ENCODE data around the gene ERGIC1. TPM values are rescaled to one million over a fixed set of nuclear protein-coding genes. Genes with fewer than 3 reads are reported as not detected.
"Not testable (repeated sequence)": the region's sequence is repeated elsewhere in the genome, so short reads cannot be mapped to it uniquely, and the experiment has no call there.

Gene ERGIC1
- total RNA-seq, 1 experiment from 2014 or later, result 89.8 TPM

GRCh38 chr5:172864171-172864570, 30.1 kb downstream of the ERGIC1 start:
- POLR2A ChIA-PET; ATAC-seq; H3K27me3 Mint-ChIP-seq (ENCODE audit: low read depth); DNase-seq (ENCODE audit: low spot score); H3K36me3 Mint-ChIP-seq; H3K4me3 Mint-ChIP-seq; CTCF ChIA-PET; H3K9me3 Mint-ChIP-seq: not testable (repeated sequence)
- peak overlapping the region; percentile 70; the same call in 1 of the 2 replicates for H3K27ac Mint-ChIP-seq
- peaks cover 65% of the 10 kb centered on the region for H3K4me1 Mint-ChIP-seq

GRCh38 chr5:172864747-172865146, 30.7 kb downstream of the ERGIC1 start:
- ChIA-PET CTCF (no interaction called here), POLR2A (no interaction called here)
- TF ChIP-seq NR2C2 (CRISPR knock-in tag; IDR thresholded peaks at IDR 0.05) (no peak), GTF2I (CRISPR knock-in tag; conservative IDR thresholded peaks at IDR 0.05) (no peak), EMX1 (CRISPR knock-in tag; IDR thresholded peaks at IDR 0.05) (no peak), GRHL2 (CRISPR knock-in tag; IDR thresholded peaks at IDR 0.05; ENCODE audit: insufficient replicate concordance, severe bottlenecking) (no peak), SOX15 (CRISPR knock-in tag; IDR thresholded peaks at IDR 0.05) (no peak), USF1 (CRISPR knock-in tag; IDR thresholded peaks at IDR 0.05) (no peak), ZNF263 (CRISPR knock-in tag; IDR thresholded peaks at IDR 0.05; ENCODE audit: low read depth) (no peak), IRF1 (CRISPR knock-in tag; IDR thresholded peaks at IDR 0.05) (no peak)
- ATAC-seq (no peak), DNase-seq (ENCODE audit: low spot score) (no peak)
- H3K36me3 Mint-ChIP-seq, result no peaks in the 10 kb centered on the region
- H3K4me1 Mint-ChIP-seq, result peaks cover 65% of the 10 kb centered on the region
- no peaks in the 10 kb centered on the region for H3K27me3 Mint-ChIP-seq (ENCODE audit: low read depth)
- H3K9me3 Mint-ChIP-seq, result no peaks in the 10 kb centered on the region
- no peak overlapping the region for H3K27ac Mint-ChIP-seq
- H3K4me3 Mint-ChIP-seq, result no peak overlapping the region

- H3K4me1 Mint-ChIP-seq, result peaks cover 63% of the 10 kb centered on the region
- ChIA-PET POLR2A (no interaction called here), CTCF (interaction anchor here (0.8 to 1.1 kb wide), 4 partner anchors 16 to 149 kb away, joined by 3 read pairs; no protein-coding TSS in a partner anchor)
- no peaks in the 10 kb centered on the region for H3K27me3 Mint-ChIP-seq (ENCODE audit: low read depth)
- no peaks in the 10 kb centered on the region for H3K36me3 Mint-ChIP-seq
- ATAC-seq (no peak), DNase-seq (ENCODE audit: low spot score) (no peak)
- TF ChIP-seq IRF1 (CRISPR knock-in tag; IDR thresholded peaks at IDR 0.05) (no peak), GABPB1 (CRISPR knock-in tag; IDR thresholded peaks at IDR 0.05) (no peak), USF1 (CRISPR knock-in tag; IDR thresholded peaks at IDR 0.05) (no peak), ATF1 (CRISPR knock-in tag; IDR thresholded peaks at IDR 0.05) (no peak), USF2 (CRISPR knock-in tag; IDR thresholded peaks at IDR 0.05) (no peak), ZNF281 (CRISPR knock-in tag; IDR thresholded peaks at IDR 0.05) (no peak), ETV6 (CRISPR knock-in tag; IDR thresholded peaks at IDR 0.05) (no peak), FOXJ3 (CRISPR knock-in tag; IDR thresholded peaks at IDR 0.05; ENCODE audit: borderline replicate concordance) (no peak), E2F1 (CRISPR knock-in tag; IDR thresholded peaks at IDR 0.05) (no peak)
- peak overlapping the region; percentile 46; the same call in 1 of the 2 replicates for H3K27ac Mint-ChIP-seq
- no peaks in the 10 kb centered on the region for H3K9me3 Mint-ChIP-seq
- no peak overlapping the region for H3K4me3 Mint-ChIP-seq
These were observed 32.3 kb downstream of the ERGIC1 start for GRCh38 chr5:172866378-172866777.
